Measurements from ENCODE around the gene MYO1E. TPM values are rescaled to one million over a fixed set of nuclear protein-coding genes. Genes with fewer than 3 reads are reported as not detected.

Gene MYO1E
- total and polyA plus RNA-seq, 2 donors from 2014 or later: 41.9 to 198 TPM

DNA sequence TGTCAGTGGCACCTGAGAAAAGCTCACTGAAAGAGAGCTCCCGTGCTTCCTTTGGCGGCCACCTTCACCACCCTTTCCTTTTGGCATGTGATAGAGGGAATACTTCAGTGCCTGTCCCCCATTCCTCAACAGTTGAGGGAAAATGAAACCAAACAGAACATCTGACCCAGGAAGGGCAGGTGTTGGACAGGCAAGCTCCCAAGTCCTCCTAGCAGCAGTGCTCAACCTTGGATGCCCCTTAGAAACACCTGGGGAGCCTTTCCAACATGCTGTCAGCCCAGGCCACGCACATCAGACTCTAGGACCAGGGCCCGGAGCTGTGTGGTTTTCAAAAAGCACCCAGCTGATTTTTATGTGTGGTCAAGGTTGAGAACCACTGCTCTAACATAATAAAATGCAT, 143.7 kb downstream of the MYO1E start:
- Histone ChIP-seq H3K9ac (ENCODE audit: low read length in 3 of 3) (no peak overlapping the region), H3K9me3 (ENCODE audit: control insufficient read depth in 2 of 3, insufficient read depth in 1 of 3, low read length in 3 of 3) (no peaks in the 10 kb centered on the region), H3K27me3 (ENCODE audit: control insufficient read depth, insufficient read depth, low read length) (no peaks in the 10 kb centered on the region), H3K4me3 (ENCODE audit: low read length in 3 of 3) (no peak overlapping the region), H3K36me3 (ENCODE audit: control insufficient read depth in 2 of 3, insufficient read depth in 3 of 3, low read length in 3 of 3) (peaks cover 0 to 7% (median 0%) of the 10 kb centered on the region in 3 donors), H3K4me1 (ENCODE audit: control insufficient read depth in 2 of 3, insufficient read depth in 2 of 3, low read depth in 1 of 3, low read length in 3 of 3) (peaks cover 0 to 13% (median 5%) of the 10 kb centered on the region in 3 donors), H3K27ac (ENCODE audit: low read depth in 2 of 2, low read length in 2 of 2) (no peak overlapping the region)
- no peak for DNase-seq
- intact Hi-C loops (cut with DNase I): no loop called here
- FAIRE-seq: no peak
- TF ChIP-seq, protein P1, sequence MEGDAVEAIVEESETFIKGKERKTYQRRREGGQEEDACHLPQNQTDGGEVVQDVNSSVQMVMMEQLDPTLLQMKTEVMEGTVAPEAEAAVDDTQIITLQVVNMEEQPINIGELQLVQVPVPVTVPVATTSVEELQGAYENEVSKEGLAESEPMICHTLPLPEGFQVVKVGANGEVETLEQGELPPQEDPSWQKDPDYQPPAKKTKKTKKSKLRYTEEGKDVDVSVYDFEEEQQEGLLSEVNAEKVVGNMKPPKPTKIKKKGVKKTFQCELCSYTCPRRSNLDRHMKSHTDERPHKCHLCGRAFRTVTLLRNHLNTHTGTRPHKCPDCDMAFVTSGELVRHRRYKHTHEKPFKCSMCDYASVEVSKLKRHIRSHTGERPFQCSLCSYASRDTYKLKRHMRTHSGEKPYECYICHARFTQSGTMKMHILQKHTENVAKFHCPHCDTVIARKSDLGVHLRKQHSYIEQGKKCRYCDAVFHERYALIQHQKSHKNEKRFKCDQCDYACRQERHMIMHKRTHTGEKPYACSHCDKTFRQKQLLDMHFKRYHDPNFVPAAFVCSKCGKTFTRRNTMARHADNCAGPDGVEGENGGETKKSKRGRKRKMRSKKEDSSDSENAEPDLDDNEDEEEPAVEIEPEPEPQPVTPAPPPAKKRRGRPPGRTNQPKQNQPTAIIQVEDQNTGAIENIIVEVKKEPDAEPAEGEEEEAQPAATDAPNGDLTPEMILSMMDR (IDR thresholded peaks at IDR 0.05; ENCODE audit: borderline replicate concordance, extremely low read depth, insufficient read depth): no peak

DNA sequence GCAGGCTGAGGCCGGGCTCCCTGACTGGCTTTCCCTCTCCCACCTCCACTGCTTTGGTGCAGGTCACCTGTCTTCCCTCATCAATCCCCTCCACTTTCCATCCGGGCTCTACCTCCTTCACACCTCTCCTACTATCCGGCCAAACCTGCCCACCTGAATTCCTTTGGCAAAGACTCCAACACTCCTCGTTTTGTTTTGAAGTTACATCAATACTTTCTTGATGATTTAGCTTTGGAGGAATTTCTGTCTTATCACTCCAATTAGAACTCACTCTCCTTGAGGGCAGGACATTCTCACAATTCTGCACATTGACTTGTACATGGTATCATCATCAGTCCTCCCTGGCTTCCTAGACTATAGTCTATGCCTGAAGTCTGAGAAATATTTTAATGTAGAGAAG, 145.7 kb downstream of the MYO1E start:
- Histone ChIP-seq H3K27me3 (ENCODE audit: control insufficient read depth, insufficient read depth, low read length) (no peaks in the 10 kb centered on the region), H3K36me3 (ENCODE audit: control insufficient read depth in 2 of 3, insufficient read depth in 3 of 3, low read length in 3 of 3) (peaks cover 0 to 11% (median 7%) of the 10 kb centered on the region in 3 donors), H3K9ac (ENCODE audit: low read length in 3 of 3) (no peak overlapping the region), H3K4me1 (ENCODE audit: control insufficient read depth in 2 of 3, insufficient read depth in 2 of 3, low read depth in 1 of 3, low read length in 3 of 3) (peaks cover 0 to 12% (median 4%) of the 10 kb centered on the region in 3 donors), H3K27ac (ENCODE audit: low read depth in 2 of 2, low read length in 2 of 2) (no peak overlapping the region), H3K4me3 (ENCODE audit: low read length in 3 of 3) (no peak overlapping the region), H3K9me3 (ENCODE audit: control insufficient read depth in 2 of 3, insufficient read depth in 1 of 3, low read length in 3 of 3) (no peaks in the 10 kb centered on the region)
- intact Hi-C loops (cut with DNase I): no loop called here
- TF ChIP-seq, protein P1 (IDR thresholded peaks at IDR 0.05; ENCODE audit: borderline replicate concordance, extremely low read depth, insufficient read depth): no peak
- FAIRE-seq: no peak
- no peak for DNase-seq

DNA sequence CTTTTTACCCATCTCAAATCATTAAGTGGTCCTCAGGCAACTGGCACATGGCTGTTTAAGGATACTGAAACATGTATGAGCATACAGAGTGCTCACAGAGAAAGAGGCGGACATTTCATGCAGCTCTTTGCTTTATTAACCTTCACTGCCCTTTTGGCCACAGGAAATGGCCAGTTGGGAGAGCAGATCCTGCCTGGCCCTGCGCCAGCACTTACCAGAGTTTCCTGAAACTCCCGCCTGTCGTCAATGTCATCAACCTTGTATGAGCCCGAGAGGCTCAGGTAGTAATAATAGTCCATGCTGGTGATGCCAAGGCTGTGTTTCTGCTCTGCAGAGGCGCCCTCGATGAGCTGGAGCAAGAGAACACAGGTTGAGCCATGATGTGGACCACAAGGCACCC, 148.2 kb downstream of the MYO1E start:
- Histone ChIP-seq H3K27ac (ENCODE audit: low read depth in 2 of 2, low read length in 2 of 2) (peak overlapping the region in 1 of 2 donors; percentile 7), H3K9ac (ENCODE audit: low read length in 3 of 3) (no peak overlapping the region), H3K4me1 (ENCODE audit: control insufficient read depth in 2 of 3, insufficient read depth in 2 of 3, low read depth in 1 of 3, low read length in 3 of 3) (peaks cover 0 to 12% (median 4%) of the 10 kb centered on the region in 3 donors), H3K4me3 (ENCODE audit: low read length in 3 of 3) (no peak overlapping the region), H3K9me3 (ENCODE audit: control insufficient read depth in 2 of 3, insufficient read depth in 1 of 3, low read length in 3 of 3) (no peaks in the 10 kb centered on the region), H3K36me3 (ENCODE audit: control insufficient read depth in 2 of 3, insufficient read depth in 3 of 3, low read length in 3 of 3) (peaks cover 0 to 13% (median 7%) of the 10 kb centered on the region in 3 donors), H3K27me3 (ENCODE audit: control insufficient read depth, insufficient read depth, low read length) (no peaks in the 10 kb centered on the region)
- intact Hi-C loops (cut with DNase I): no loop called here
- TF ChIP-seq, protein P1 (IDR thresholded peaks at IDR 0.05; ENCODE audit: borderline replicate concordance, extremely low read depth, insufficient read depth): no peak
- FAIRE-seq: no peak
- peak in 1 of 5 donors; percentile 83 for DNase-seq

DNA sequence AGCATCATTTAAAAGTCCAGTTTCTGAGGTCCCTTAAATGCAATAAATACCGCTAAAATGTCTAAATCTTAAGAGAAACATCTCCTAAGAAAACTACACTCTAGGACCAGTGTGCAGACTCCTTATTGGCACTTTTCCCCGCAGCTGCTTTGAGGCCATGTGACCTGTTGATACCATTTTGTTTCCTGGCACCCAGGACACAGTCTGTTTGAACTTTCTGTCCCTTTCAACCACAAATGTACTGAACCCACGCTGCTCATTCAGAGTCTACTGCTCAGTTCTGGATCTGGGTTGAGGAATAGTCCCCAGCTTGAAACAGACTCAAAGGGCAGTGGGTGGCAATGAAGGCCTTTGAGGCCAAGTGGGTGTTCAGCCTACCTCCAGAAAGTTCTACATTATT, 148.9 kb downstream of the MYO1E start:
- Histone ChIP-seq H3K9me3 (ENCODE audit: control insufficient read depth in 2 of 3, insufficient read depth in 1 of 3, low read length in 3 of 3) (no peaks in the 10 kb centered on the region), H3K27me3 (ENCODE audit: control insufficient read depth, insufficient read depth, low read length) (no peaks in the 10 kb centered on the region), H3K4me1 (ENCODE audit: control insufficient read depth in 2 of 3, insufficient read depth in 2 of 3, low read depth in 1 of 3, low read length in 3 of 3) (peaks cover 0 to 12% (median 4%) of the 10 kb centered on the region in 3 donors), H3K9ac (ENCODE audit: low read length in 3 of 3) (no peak overlapping the region), H3K4me3 (ENCODE audit: low read length in 3 of 3) (no peak overlapping the region), H3K27ac (ENCODE audit: low read depth in 2 of 2, low read length in 2 of 2) (peak overlapping the region in 1 of 2 donors; percentile 76), H3K36me3 (ENCODE audit: control insufficient read depth in 2 of 3, insufficient read depth in 3 of 3, low read length in 3 of 3) (peaks cover 0 to 13% (median 7%) of the 10 kb centered on the region in 3 donors)
- TF ChIP-seq, protein P1 (IDR thresholded peaks at IDR 0.05; ENCODE audit: borderline replicate concordance, extremely low read depth, insufficient read depth): no peak
- intact Hi-C loops (cut with DNase I): no loop called here
- peak in 2 of 5 donors; percentile 48 to 73 for DNase-seq
- FAIRE-seq: no peak

Measured in kidney (tissue), 14 donors.